GM23338 (cell line): Measurements from ENCODE around the gene SH3D19. TPM values are rescaled to one million over a fixed set of nuclear protein-coding genes. Genes with fewer than 3 reads are reported as not detected.

Source experiments
- ATAC-seq: fragments of 200-7000 bp; cut with Tn5 transposase; 3 replicates; pipeline ENCODE4 v1.9.1; 2020
- DNase-seq: peaks from one replicate; pipeline ENCODE4 v3.0.0-alpha.2; 2015; ENCODE audit warnings: low spot score
- H2AFZ ChIP-seq: fragments of 200-600 bp; sonication (generic); 2 replicates; pipeline ENCODE4 v1.8.0; 2016; ENCODE audit warnings: antibody characterized with exemption, mild to moderate bottlenecking, moderate library complexity
- H3F3A ChIP-seq: fragments of 200-600 bp; sonication (generic); replicated peaks from 2 replicates; pipeline ENCODE4 v1.8.0; 2017; ENCODE audit warnings: antibody characterized with exemption, mixed run types, low read depth
- H3K27ac ChIP-seq: fragments of 200-600 bp; sonication (generic); 2 replicates; pipeline ENCODE4 v1.6.1; 2016; ENCODE audit warnings: low read depth
- H3K27me3 ChIP-seq: fragments of 200-600 bp; sonication (generic); 2 replicates; pipeline ENCODE4 v1.8.0; 2016; ENCODE audit warnings: mild to moderate bottlenecking, mixed run types, moderate library complexity; ENCODE audit not compliant: insufficient read depth
- H3K36me3 ChIP-seq: fragments of 200-600 bp; sonication (generic); 2 replicates; pipeline ENCODE4 v1.8.0; 2016; ENCODE audit warnings: mild to moderate bottlenecking; ENCODE audit not compliant: insufficient read depth
- H3K4me1 ChIP-seq: fragments of 200-600 bp; sonication (generic); 2 replicates; pipeline ENCODE4 v1.8.0; 2016; ENCODE audit warnings: mild to moderate bottlenecking, moderate library complexity; ENCODE audit not compliant: insufficient read depth
- H3K4me2 ChIP-seq: fragments of 200-600 bp; sonication (generic); 2 replicates; pipeline ENCODE4 v1.7.1; 2017; ENCODE audit warnings: mixed run types
- H3K4me3 ChIP-seq: fragments of 200-600 bp; sonication (generic); 2 replicates; pipeline ENCODE4 v1.6.1; 2016; ENCODE audit warnings: mixed run types
- H3K79me2 ChIP-seq: fragments of 200-600 bp; sonication (generic); replicated peaks from 2 replicates; pipeline ENCODE4 v1.8.0; 2017; ENCODE audit warnings: mild to moderate bottlenecking; ENCODE audit not compliant: insufficient read depth
- H3K9me2 ChIP-seq: fragments of 200-600 bp; sonication (generic); 2 replicates; pipeline ENCODE4 v1.8.0; 2017; ENCODE audit not compliant: insufficient read depth
- H4K20me1 ChIP-seq: fragments of 200-600 bp; sonication (generic); replicated peaks from 2 replicates; pipeline ENCODE4 v1.8.0; 2017; ENCODE audit warnings: mild to moderate bottlenecking; ENCODE audit not compliant: insufficient read depth
- H3K27ac Mint-ChIP-seq: 2 replicates; pipeline ENCODE4 v1.8.0; 2020; ENCODE audit warnings: inconsistent platforms, mild to moderate bottlenecking, moderate library complexity, mixed read lengths
- H3K27me3 Mint-ChIP-seq: 3 replicates; pipeline ENCODE4 v1.8.0; 2022; ENCODE audit warnings: low read depth, mild to moderate bottlenecking, moderate library complexity, mixed read lengths, inconsistent platforms; ENCODE audit not compliant: insufficient read depth, poor library complexity
- H3K36me3 Mint-ChIP-seq: 3 replicates; pipeline ENCODE4 v1.8.0; 2021; ENCODE audit warnings: low read depth, mild to moderate bottlenecking, inconsistent platforms, moderate library complexity, mixed read lengths
- H3K4me1 Mint-ChIP-seq: 3 replicates; pipeline ENCODE4 v1.8.0; 2020; ENCODE audit warnings: mild to moderate bottlenecking, inconsistent platforms, mixed read lengths
- H3K4me3 Mint-ChIP-seq: 3 replicates; pipeline ENCODE4 v1.8.0; 2021; ENCODE audit warnings: moderate library complexity, mild to moderate bottlenecking, inconsistent platforms, mixed read lengths
- H3K9me3 Mint-ChIP-seq: 3 replicates; pipeline ENCODE4 v1.8.0; 2020; ENCODE audit warnings: moderate library complexity, mild to moderate bottlenecking, inconsistent platforms, mixed read lengths
- CREB1 ChIP-seq: fragments of 250-450 bp; sonication (Bioruptor Pico); IDR thresholded peaks from 2 replicates; pipeline ENCODE4 v1.5.0; 2020; ENCODE audit warnings: low read depth, mild to moderate bottlenecking, moderate library complexity
- EZH2 ChIP-seq: fragments of 200-600 bp; sonication (generic); IDR thresholded peaks from one replicate; pipeline ENCODE4 v1.8.0; 2017; ENCODE audit warnings: antibody characterized with exemption, mild to moderate bottlenecking, low read depth; ENCODE audit not compliant: unreplicated experiment
- EZH2phosphoT487 ChIP-seq: fragments of 200-600 bp; sonication (generic); IDR thresholded peaks from one replicate; pipeline ENCODE4 v1.8.1; 2018; ENCODE audit warnings: antibody characterized with exemption; ENCODE audit not compliant: unreplicated experiment
- JUNB ChIP-seq: IDR thresholded peaks from one replicate; pipeline ENCODE4 v1.6.1; 2016; ENCODE audit warnings: antibody characterized with exemption; ENCODE audit not compliant: unreplicated experiment
- NANOG ChIP-seq: IDR thresholded peaks from 2 replicates; pipeline ENCODE4 v1.6.1; 2016; ENCODE audit warnings: antibody characterized with exemption, borderline replicate concordance
- POLR2AphosphoS5 ChIP-seq: IDR thresholded peaks from 2 replicates; pipeline ENCODE4 v1.6.1; 2016; ENCODE audit warnings: antibody characterized with exemption, low read depth
- REST ChIP-seq: IDR thresholded peaks from one replicate; pipeline ENCODE4 v1.6.1; 2018; ENCODE audit warnings: antibody characterized with exemption; ENCODE audit not compliant: unreplicated experiment
- STAT1 ChIP-seq: IDR thresholded peaks from one replicate; pipeline ENCODE4 v1.6.1; 2016; ENCODE audit warnings: antibody characterized with exemption; ENCODE audit not compliant: unreplicated experiment
- polyA plus RNA-seq: library from polyadenylated mRNA; unstranded; fragments of >200 nt; fragmentation: Nextera tagmentation; extraction: Ambion mirVana; gene quantifications from 2 replicates; pipeline ENCODE4 v1.2.1, GENCODE V29; 2016
- total RNA-seq: library from RNA; depleted of rRNA; stranded (reverse); fragments of >200 nt; shearing (Covaris generic); gene quantifications from 2 replicates; pipeline ENCODE4 v1.2.3, GENCODE V29; 2014
- TF ChIP-seq, protein P1 (sequence below), 2 experiments: fragments of 200-600 bp in 1 of 2; sonication (generic) in 1 of 2; conservative IDR thresholded peaks; 2 replicates each; pipeline versions ENCODE4 v1.5.1 to v1.6.1; 2016 to 2017; ENCODE audit warnings: antibody characterized with exemption in 2 of 2, low read depth in 2 of 2, mild to moderate bottlenecking in 2 of 2, moderate library complexity in 1 of 2
- TF ChIP-seq, protein P2 (sequence below): IDR thresholded peaks from 2 replicates; pipeline ENCODE4 v1.6.1; 2016; ENCODE audit warnings: antibody characterized with exemption

Gene SH3D19
- total and polyA plus RNA-seq, 2 experiments from 2014 or later: 25.3 to 57.4 TPM

- peaks cover 3% of the 10 kb centered on the region; the same call in 1 of the 3 replicates for H3K9me3 Mint-ChIP-seq
- ATAC-seq: no peak
- TF ChIP-seq EZH2: no peak
- TF ChIP-seq, protein P1, sequence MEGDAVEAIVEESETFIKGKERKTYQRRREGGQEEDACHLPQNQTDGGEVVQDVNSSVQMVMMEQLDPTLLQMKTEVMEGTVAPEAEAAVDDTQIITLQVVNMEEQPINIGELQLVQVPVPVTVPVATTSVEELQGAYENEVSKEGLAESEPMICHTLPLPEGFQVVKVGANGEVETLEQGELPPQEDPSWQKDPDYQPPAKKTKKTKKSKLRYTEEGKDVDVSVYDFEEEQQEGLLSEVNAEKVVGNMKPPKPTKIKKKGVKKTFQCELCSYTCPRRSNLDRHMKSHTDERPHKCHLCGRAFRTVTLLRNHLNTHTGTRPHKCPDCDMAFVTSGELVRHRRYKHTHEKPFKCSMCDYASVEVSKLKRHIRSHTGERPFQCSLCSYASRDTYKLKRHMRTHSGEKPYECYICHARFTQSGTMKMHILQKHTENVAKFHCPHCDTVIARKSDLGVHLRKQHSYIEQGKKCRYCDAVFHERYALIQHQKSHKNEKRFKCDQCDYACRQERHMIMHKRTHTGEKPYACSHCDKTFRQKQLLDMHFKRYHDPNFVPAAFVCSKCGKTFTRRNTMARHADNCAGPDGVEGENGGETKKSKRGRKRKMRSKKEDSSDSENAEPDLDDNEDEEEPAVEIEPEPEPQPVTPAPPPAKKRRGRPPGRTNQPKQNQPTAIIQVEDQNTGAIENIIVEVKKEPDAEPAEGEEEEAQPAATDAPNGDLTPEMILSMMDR (conservative IDR thresholded peaks at IDR 0.05; ENCODE audit: low read depth in 2 of 2): peak in 1 of 2 experiments; percentile 45; a peak in 2 of 4 replicates
- H3K27ac ChIP-seq: no peak overlapping the region
- peak; percentile 39 for DNase-seq
- no peak overlapping the region for H3K4me2 ChIP-seq
- H4K20me1 ChIP-seq: no peaks in the 10 kb centered on the region
- H3K9me2 ChIP-seq: no peaks in the 10 kb centered on the region
- no peak overlapping the region for H3K4me3 ChIP-seq
- H3K27ac Mint-ChIP-seq: no peak overlapping the region; the same call in 1 of the 2 replicates
- H3K27me3 ChIP-seq: no peaks in the 10 kb centered on the region
- H3K4me1 ChIP-seq: peaks cover 16% of the 10 kb centered on the region
- no peak overlapping the region for H2AFZ ChIP-seq
- H3K4me3 Mint-ChIP-seq: no peak overlapping the region
- peaks cover 6% of the 10 kb centered on the region for H3K27me3 Mint-ChIP-seq
- no peaks in the 10 kb centered on the region for H3K79me2 ChIP-seq
- no peaks in the 10 kb centered on the region for H3F3A ChIP-seq
- peaks cover 33% of the 10 kb centered on the region for H3K36me3 Mint-ChIP-seq
- H3K36me3 ChIP-seq: no peaks in the 10 kb centered on the region
- H3K4me1 Mint-ChIP-seq: peaks cover 38% of the 10 kb centered on the region
These were observed 157.8 kb downstream of the SH3D19 start for GRCh38 chr4:151167561-151167960.

DNA sequence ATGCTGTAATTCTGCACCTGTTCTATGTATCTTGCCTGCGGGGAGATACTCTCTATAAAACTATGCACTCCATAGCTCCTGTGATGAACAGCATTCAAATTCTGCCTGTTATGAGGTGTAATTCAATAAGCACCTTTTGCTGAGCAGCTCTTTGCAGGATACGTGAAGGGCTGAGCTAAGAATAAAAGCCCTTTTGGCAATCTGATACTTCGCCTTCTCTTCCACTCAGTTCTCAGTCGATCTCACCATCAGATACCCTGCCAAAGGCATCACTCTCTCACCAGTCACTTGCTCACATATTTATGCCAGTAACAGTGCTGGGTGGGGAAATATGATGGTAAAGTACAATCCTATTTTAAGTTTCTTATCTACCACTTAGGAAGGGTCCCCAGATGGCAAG lies 158.8 kb downstream of the SH3D19 start:
- Histone ChIP-seq H4K20me1 (no peaks in the 10 kb centered on the region), H3K4me2 (no peak overlapping the region), H3K27ac (peak overlapping the region; percentile 50; the same call in 1 of the 2 replicates), H3K4me3 (no peak overlapping the region), H3K27me3 (no peaks in the 10 kb centered on the region), H3F3A (no peaks in the 10 kb centered on the region), H3K4me1 (peaks cover 11% of the 10 kb centered on the region), H2AFZ (no peak overlapping the region), H3K36me3 (no peaks in the 10 kb centered on the region), H3K9me2 (no peaks in the 10 kb centered on the region), H3K79me2 (no peaks in the 10 kb centered on the region)
- ATAC-seq: 0 out of 3 replicates have a peak, but pooled peaks have one; percentile 26
- Mint-ChIP-seq H3K4me1 (peaks cover 32% of the 10 kb centered on the region), H3K27ac (no peak overlapping the region; the same call in 1 of the 2 replicates), H3K9me3 (peaks cover 3% of the 10 kb centered on the region; the same call in 1 of the 3 replicates), H3K27me3 (peaks cover 6% of the 10 kb centered on the region), H3K4me3 (no peak overlapping the region), H3K36me3 (peaks cover 33% of the 10 kb centered on the region)
- no peak for DNase-seq
- TF ChIP-seq EZH2 (no peak), REST (no peak), JUNB (no peak), EZH2phosphoT487 (no peak), STAT1 (no peak), NANOG (no peak), CREB1 (CRISPR knock-in tag) (no peak), POLR2AphosphoS5 (no peak)
- TF ChIP-seq, protein P1 (conservative IDR thresholded peaks at IDR 0.05; ENCODE audit: low read depth in 2 of 2): no peak
- TF ChIP-seq, protein P2, sequence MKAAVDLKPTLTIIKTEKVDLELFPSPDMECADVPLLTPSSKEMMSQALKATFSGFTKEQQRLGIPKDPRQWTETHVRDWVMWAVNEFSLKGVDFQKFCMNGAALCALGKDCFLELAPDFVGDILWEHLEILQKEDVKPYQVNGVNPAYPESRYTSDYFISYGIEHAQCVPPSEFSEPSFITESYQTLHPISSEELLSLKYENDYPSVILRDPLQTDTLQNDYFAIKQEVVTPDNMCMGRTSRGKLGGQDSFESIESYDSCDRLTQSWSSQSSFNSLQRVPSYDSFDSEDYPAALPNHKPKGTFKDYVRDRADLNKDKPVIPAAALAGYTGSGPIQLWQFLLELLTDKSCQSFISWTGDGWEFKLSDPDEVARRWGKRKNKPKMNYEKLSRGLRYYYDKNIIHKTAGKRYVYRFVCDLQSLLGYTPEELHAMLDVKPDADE: no peak
